ENCODE results near the gene OR13C8. TPM values are rescaled to one million over a fixed set of nuclear protein-coding genes. Genes with fewer than 3 reads are reported as not detected.

Gene OR13C8, protein sequence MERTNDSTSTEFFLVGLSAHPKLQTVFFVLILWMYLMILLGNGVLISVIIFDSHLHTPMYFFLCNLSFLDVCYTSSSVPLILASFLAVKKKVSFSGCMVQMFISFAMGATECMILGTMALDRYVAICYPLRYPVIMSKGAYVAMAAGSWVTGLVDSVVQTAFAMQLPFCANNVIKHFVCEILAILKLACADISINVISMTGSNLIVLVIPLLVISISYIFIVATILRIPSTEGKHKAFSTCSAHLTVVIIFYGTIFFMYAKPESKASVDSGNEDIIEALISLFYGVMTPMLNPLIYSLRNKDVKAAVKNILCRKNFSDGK
- not detected in 2 replicates for total RNA-seq

DNA sequence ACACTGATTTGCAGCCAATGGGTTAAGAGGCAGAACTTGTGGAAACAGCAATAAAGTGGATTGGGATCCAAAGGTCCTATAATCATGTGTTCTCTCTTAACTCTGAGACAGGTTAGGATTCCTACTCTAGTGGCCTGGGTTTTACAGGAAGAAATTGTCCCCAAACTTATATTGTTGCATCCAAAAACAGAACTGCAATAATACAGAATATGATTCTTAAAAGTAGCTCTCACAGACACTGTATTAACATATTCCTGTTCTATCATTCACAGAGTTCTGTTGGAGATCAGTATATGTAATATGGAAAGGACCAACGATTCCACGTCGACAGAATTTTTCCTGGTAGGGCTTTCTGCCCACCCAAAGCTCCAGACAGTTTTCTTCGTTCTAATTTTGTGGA lies at the start of gene OR13C8:
TSS of gene OR13C8 (plus strand) at position 301 of the 400 bp plus-strand sequence. CDS start at position 301, 0 bp downstream.

GRCh38 chr9:104527109-104527508 lies 41.9 kb upstream of the OR13C8 start, which contains the start of gene OR13C4:
OR13C4 (minus strand) TSS chr9:104527209; CDS start chr9:104527209, 0 bp downstream.

DNA sequence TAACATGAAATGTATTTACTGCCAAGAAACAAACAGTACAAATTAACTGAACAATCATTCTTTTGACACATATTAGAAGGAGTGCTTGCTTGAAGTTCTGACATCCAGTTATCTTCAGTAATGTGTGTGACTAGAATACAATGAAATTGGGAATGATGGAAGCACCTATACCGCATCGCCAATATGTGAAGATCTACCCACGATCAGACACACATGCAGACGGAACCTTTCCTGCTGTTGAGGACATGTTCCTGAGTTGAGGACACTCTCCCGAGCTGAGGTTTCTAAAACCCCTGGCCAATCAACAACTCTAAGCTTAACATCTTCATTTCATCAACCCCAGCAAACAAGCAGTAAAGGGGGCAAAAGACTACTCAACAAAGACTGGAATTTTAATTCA lies 32.2 kb upstream of the OR13C8 start, which contains the start of gene OR13C3:
TSS of gene OR13C3 (minus strand) at position 101 of the 400 bp plus-strand sequence. CDS start 133 bp downstream, outside the sequence.

DNA sequence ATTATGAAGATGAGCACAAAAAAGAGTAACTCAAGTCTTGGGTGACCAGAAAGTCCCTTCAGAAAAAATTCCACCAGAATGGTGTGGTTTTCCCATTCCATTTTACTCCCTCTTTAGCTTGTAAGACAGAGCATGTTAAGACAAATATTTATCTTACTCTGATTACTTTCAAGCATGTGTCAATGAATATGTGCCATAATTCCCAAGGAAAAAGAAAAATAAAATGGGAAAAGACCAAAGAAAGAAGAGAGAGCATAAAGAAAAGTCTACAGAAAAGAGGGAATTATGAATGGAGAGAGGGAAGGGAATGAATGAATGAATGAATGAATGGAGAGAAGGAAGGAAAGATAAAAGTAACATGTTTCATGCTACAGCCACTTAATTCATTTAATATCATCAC lies 30.3 kb downstream of the OR13C8 start, which contains the start of gene OR13C5:
TSS of gene OR13C5 (minus strand) at position 101 of the 400 bp plus-strand sequence. CDS start at position 101, 0 bp downstream.

GRCh38 chr9:104605527-104605926 lies 36.6 kb downstream of the OR13C8 start, which contains the start of gene OR13C2:
OR13C2 (minus strand) TSS chr9:104605627; CDS start chr9:104605627, 0 bp downstream.

GRCh38 chr9:104618104-104618503 lies 49.1 kb downstream of the OR13C8 start, which contains the start of gene OR13C9:
OR13C9 (minus strand) TSS chr9:104618204; CDS start chr9:104618204, 0 bp downstream.

Other genes with a start within 250 kb of the OR13C8 start
- not detected in 2 replicates for gene OR13F1, start 64.9 kb upstream of the OR13C8 start, total RNA-seq
- gene OR13C4, start 42.0 kb upstream of the OR13C8 start, total RNA-seq = not detected in 2 replicates
- gene OR13C3, start 32.3 kb upstream of the OR13C8 start, total RNA-seq = not detected in 2 replicates
- not detected in 2 replicates for gene OR13C5, start 30.2 kb downstream of the OR13C8 start, total RNA-seq
- not detected in 2 replicates for gene OR13C2, start 36.5 kb downstream of the OR13C8 start, total RNA-seq
- gene OR13C9, start 49.0 kb downstream of the OR13C8 start, total RNA-seq = 0.06 TPM in 1 of 2 replicates, not detected in the other
- not detected in 2 replicates for gene OR13D1, start 125.3 kb downstream of the OR13C8 start, total RNA-seq
- 82.7 and 112 TPM in 2 replicates for gene NIPSNAP3A, start 178.5 kb downstream of the OR13C8 start, total RNA-seq
- gene NIPSNAP3B, start 195.0 kb downstream of the OR13C8 start, total RNA-seq = 0.79 and 1.6 TPM in 2 replicates

All from aortic smooth muscle cell (primary cell).